Mesenchymal stem cell (in vitro differentiated cells and primary cell): ENCODE results near the gene LRRIQ1.

Experiments used
- DNase-seq: peaks from one replicate; pipeline ENCODE4 v3.0.0-alpha.2; 2013
- H2AFZ ChIP-seq: one replicate; pipeline ENCODE4 v1.6.1; 2013; ENCODE audit warnings: low read depth, mild to moderate bottlenecking, control low read depth, inconsistent platforms, low read length, moderate library complexity
- H2AK5ac ChIP-seq: 2 replicates; pipeline ENCODE4 v1.6.1; 2013; ENCODE audit warnings: low read length, moderate library complexity, mild to moderate bottlenecking, inconsistent platforms; ENCODE audit not compliant: severe bottlenecking
- H2BK120ac ChIP-seq: one replicate; pipeline ENCODE4 v1.6.1; 2013; ENCODE audit warnings: low read depth, mild to moderate bottlenecking, inconsistent platforms, low read length, moderate library complexity
- H2BK12ac ChIP-seq, 2 experiments: one replicate each; pipeline ENCODE4 v1.6.1; 2013; ENCODE audit warnings: inconsistent platforms in 2 of 2, low read length in 2 of 2, mild to moderate bottlenecking in 2 of 2, moderate library complexity in 2 of 2, control low read depth in 1 of 2
- H2BK15ac ChIP-seq: one replicate; pipeline ENCODE4 v1.6.1; 2013; ENCODE audit warnings: mild to moderate bottlenecking, low read depth, inconsistent platforms; ENCODE audit not compliant: poor library complexity, severe bottlenecking
- H2BK5ac ChIP-seq: 2 replicates; pipeline ENCODE4 v1.6.1; 2013; ENCODE audit warnings: low read depth, mild to moderate bottlenecking, low read length, control low read depth, inconsistent platforms; ENCODE audit not compliant: poor library complexity, severe bottlenecking
- H3K14ac ChIP-seq, 2 experiments: one replicate each; pipeline ENCODE4 v1.6.1; 2013; ENCODE audit warnings: inconsistent platforms in 2 of 2, low read length in 2 of 2, control low read depth in 1 of 2, mild to moderate bottlenecking in 1 of 2, moderate library complexity in 1 of 2
- H3K18ac ChIP-seq, 2 experiments: one replicate each; pipeline ENCODE4 v1.6.1; 2013; ENCODE audit warnings: inconsistent platforms in 2 of 2, low read length in 2 of 2, control low read depth in 1 of 2, low read depth in 1 of 2, mild to moderate bottlenecking in 1 of 2
- H3K23ac ChIP-seq, 2 experiments: one replicate each; pipeline ENCODE4 v1.6.1; 2013; ENCODE audit warnings: inconsistent platforms in 2 of 2, low read length in 2 of 2, mild to moderate bottlenecking in 2 of 2, moderate library complexity in 2 of 2, control low read depth in 1 of 2
- H3K27ac ChIP-seq: 2 replicates; pipeline ENCODE4 v1.5.1; 2013; ENCODE audit warnings: mild to moderate bottlenecking, moderate library complexity, low read length, control low read depth, inconsistent platforms; ENCODE audit not compliant: poor library complexity, severe bottlenecking
- H3K27me3 ChIP-seq, 2 experiments: 2 replicates each; pipeline versions ENCODE4 v1.6.1 to v1.7.0; 2013; ENCODE audit warnings: low read length in 2 of 2, mild to moderate bottlenecking in 2 of 2, moderate library complexity in 2 of 2, control low read depth in 1 of 2, inconsistent platforms in 1 of 2; ENCODE audit not compliant: control insufficient read depth in 1 of 2, insufficient read depth in 1 of 2
- H3K36me3 ChIP-seq, 2 experiments: 2 replicates each; pipeline versions ENCODE4 v1.6.1 to v1.7.0; 2013; ENCODE audit warnings: low read length in 2 of 2, control low read depth in 1 of 2, inconsistent platforms in 1 of 2, low read depth in 1 of 2, mild to moderate bottlenecking in 1 of 2; ENCODE audit not compliant: insufficient read depth in 2 of 2, control insufficient read depth in 1 of 2
- H3K4ac ChIP-seq, 2 experiments: one replicate each; pipeline ENCODE4 v1.6.1; 2013; ENCODE audit warnings: inconsistent platforms in 2 of 2, low read length in 2 of 2, mild to moderate bottlenecking in 2 of 2, moderate library complexity in 2 of 2, control low read depth in 1 of 2, low read depth in 1 of 2
- H3K4me1 ChIP-seq: 2 replicates; pipeline ENCODE4 v1.6.1; 2013; ENCODE audit warnings: low read depth, low read length, control low read depth; ENCODE audit not compliant: control insufficient read depth, insufficient read depth
- H3K4me2 ChIP-seq: 2 replicates; pipeline ENCODE4 v1.6.1; 2013; ENCODE audit warnings: low read length, mild to moderate bottlenecking, inconsistent platforms; ENCODE audit not compliant: poor library complexity, severe bottlenecking
- H3K4me3 ChIP-seq, 2 experiments: 2 replicates each; pipeline versions ENCODE4 v1.5.1 to v1.7.0; 2013; ENCODE audit warnings: low read length in 2 of 2, mild to moderate bottlenecking in 2 of 2, control low read depth in 1 of 2, low read depth in 1 of 2; ENCODE audit not compliant: insufficient read depth in 1 of 2
- H3K79me1 ChIP-seq: replicated peaks from 2 replicates; pipeline ENCODE4 v1.6.1; 2013; ENCODE audit warnings: mild to moderate bottlenecking, control low read depth, low read length, inconsistent platforms; ENCODE audit not compliant: poor library complexity, severe bottlenecking
- H3K9ac ChIP-seq: 2 replicates; pipeline ENCODE4 v1.7.0; 2013; ENCODE audit warnings: mild to moderate bottlenecking, low read length, moderate library complexity
- H3K9me3 ChIP-seq: 2 replicates; pipeline ENCODE4 v1.7.0; 2013; ENCODE audit warnings: mild to moderate bottlenecking, low read length; ENCODE audit not compliant: control insufficient read depth
- H4K8ac ChIP-seq: one replicate; pipeline ENCODE4 v1.6.1; 2013; ENCODE audit warnings: inconsistent platforms, mild to moderate bottlenecking, low read length, moderate library complexity
- H4K91ac ChIP-seq: one replicate; pipeline ENCODE4 v1.6.1; 2013; ENCODE audit warnings: mild to moderate bottlenecking, low read length, inconsistent platforms
- WGBS: methylation state at CpG from one replicate; pipeline ENCODE4 v1.1.7; 2013; ENCODE audit warnings: mixed read lengths; 5-methylcytosine and 5-hydroxymethylcytosine counted together

LRRIQ1 gene

DNA sequence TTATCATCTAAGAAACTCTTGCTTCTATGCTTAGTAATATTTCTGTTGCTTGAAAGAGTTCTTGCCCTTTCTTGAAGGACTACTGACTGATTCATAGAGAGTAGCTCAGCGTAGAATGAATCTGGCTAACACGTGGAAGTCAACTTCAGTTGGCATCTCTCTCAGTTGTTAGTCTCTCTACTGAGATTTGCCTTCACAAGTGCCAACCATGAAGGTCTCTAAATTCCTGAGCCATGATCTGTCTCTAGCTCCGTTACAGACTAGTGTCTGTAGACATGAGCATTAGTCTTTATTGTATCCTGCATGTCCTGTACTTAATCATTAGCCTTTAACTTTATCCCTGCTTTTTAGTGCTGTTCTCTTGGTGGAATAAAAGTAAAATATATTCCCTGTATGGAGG, 224.7 kb downstream of the LRRIQ1 start:
- 67% methylated on average over 2 of the region's 3 CpGs for whole genome bisulfite sequencing

DNA sequence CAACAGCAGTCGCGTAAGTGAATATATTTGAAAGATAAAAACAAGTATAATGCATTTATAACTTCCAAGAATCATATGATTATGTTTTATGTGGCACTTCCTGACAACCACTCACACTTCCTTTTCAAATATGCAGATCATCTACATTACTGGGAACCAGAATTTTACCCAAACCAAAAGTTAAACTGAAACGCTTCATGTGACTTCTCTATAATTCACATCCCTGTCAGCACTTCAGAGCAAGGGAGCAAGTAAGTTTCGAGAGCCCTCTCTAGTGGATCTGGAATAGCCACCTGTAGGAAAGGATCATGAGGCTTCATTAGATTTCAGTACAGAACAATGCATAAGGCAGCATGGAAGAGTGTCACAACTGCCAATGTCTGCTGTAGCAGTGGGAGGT, 230.2 kb downstream of the LRRIQ1 start:
- H3K27me3 ChIP-seq: peaks cover 0 to 6% of the 10 kb centered on the region in 2 experiments
- no peaks in the 10 kb centered on the region for H3K36me3 ChIP-seq
- DNase-seq: no peak
- no peak overlapping the region for H3K4me2 ChIP-seq
- H3K4me1 ChIP-seq: no peaks in the 10 kb centered on the region
- no peak overlapping the region for H3K18ac ChIP-seq
- no peak overlapping the region for H3K4ac ChIP-seq
- H2BK12ac ChIP-seq: no peak overlapping the region
- H4K8ac ChIP-seq: no peak overlapping the region
- no peak overlapping the region for H3K14ac ChIP-seq
- H2BK15ac ChIP-seq: no peak overlapping the region
- H2BK120ac ChIP-seq: no peak overlapping the region
- H3K9ac ChIP-seq: no peak overlapping the region
- H2AK5ac ChIP-seq: no peak overlapping the region
- WGBS: 83% methylated on average over 2 of the region's 4 CpGs
- no peak overlapping the region for H2AFZ ChIP-seq
- H3K9me3 ChIP-seq: no peaks in the 10 kb centered on the region
- H2BK5ac ChIP-seq: no peak overlapping the region
- H3K79me1 ChIP-seq: no peaks in the 10 kb centered on the region
- H3K27ac ChIP-seq: no peak overlapping the region
- no peak overlapping the region for H3K4me3 ChIP-seq
- H3K23ac ChIP-seq: no peak overlapping the region
- H4K91ac ChIP-seq: no peak overlapping the region

More for the DNA sequence above, 224.7 kb downstream of the LRRIQ1 start:
- H3K4ac ChIP-seq: no peak overlapping the region
- H2BK15ac ChIP-seq: no peak overlapping the region
- no peak overlapping the region for H3K27ac ChIP-seq
- no peaks in the 10 kb centered on the region for H3K79me1 ChIP-seq
- H2BK120ac ChIP-seq: no peak overlapping the region
- H3K14ac ChIP-seq: no peak overlapping the region
- no peak overlapping the region for H2AFZ ChIP-seq
- H3K9me3 ChIP-seq: no peaks in the 10 kb centered on the region
- no peak overlapping the region for H4K91ac ChIP-seq
- no peaks in the 10 kb centered on the region for H3K4me1 ChIP-seq
- H3K36me3 ChIP-seq: no peaks in the 10 kb centered on the region
- H2BK5ac ChIP-seq: no peak overlapping the region
- H2AK5ac ChIP-seq: no peak overlapping the region
- no peak overlapping the region for H2BK12ac ChIP-seq
- no peak overlapping the region for H4K8ac ChIP-seq
- DNase-seq: no peak
- H3K27me3 ChIP-seq: no peaks in the 10 kb centered on the region
- H3K4me2 ChIP-seq: no peak overlapping the region
- no peak overlapping the region for H3K23ac ChIP-seq
- H3K18ac ChIP-seq: no peak overlapping the region
- no peak overlapping the region for H3K9ac ChIP-seq
- H3K4me3 ChIP-seq: no peak overlapping the region

DNA sequence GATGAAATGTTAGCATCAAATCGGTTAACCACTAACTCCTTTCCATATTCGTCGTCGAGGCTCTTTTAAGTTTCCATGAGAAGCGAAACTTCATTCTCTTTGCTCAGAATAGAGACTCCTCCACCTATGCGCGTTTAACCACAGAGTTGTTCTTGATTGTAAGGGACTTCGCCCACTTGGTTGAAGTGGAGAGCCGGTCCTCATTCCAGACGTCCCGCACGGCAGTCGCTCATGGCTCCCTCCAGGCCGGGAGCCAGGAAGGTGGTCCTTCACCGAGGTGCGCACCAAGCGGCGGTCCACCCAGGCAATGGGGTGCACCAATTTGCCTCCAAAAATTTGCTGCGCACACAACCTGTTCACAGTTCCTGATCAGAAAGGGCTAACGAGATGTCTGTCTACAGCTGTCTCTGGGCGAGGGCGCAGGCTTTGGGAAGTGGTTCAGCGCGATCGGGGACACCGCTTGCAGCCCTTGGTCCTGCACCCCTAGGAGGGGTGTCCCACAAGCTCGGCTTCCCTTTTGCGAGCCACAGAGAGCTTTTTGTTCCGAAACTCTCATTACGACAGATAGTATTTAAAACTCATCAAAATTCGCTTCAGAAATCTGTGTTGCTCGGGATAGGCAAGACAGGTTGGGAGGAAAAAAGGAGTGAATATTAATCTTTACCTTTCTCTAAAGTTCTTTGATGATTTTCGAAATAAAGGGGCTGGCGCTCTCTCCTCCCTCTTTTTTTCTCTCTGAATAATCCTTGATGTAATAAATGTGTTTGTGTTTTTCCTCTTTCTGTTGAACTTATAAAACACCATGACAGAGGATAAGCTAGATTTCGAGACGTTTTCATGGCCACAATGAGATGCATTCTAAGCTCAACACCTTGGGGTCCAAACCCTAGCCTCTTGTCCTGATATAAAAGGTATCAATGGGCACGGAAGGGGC, 237.5 kb downstream of the LRRIQ1 start:
- Histone ChIP-seq H3K9ac (no peak overlapping the region), H3K4me3 (peak overlapping the region in 1 of 2 experiments; percentile 74), H2AK5ac (no peak overlapping the region), H3K27ac (no peak overlapping the region), H3K4me2 (peak overlapping the region; percentile 53), H2BK15ac (no peak overlapping the region), H3K27me3 (peaks cover 52 to 73% of the 10 kb centered on the region in 2 experiments), H3K79me1 (no peaks in the 10 kb centered on the region), H2BK5ac (no peak overlapping the region), H3K23ac (no peak overlapping the region), H3K18ac (no peak overlapping the region), H4K8ac (no peak overlapping the region), H2BK120ac (no peak overlapping the region), H4K91ac (no peak overlapping the region), H3K36me3 (no peaks in the 10 kb centered on the region), H3K4ac (no peak overlapping the region), H2BK12ac (no peak overlapping the region), H2AFZ (no peak overlapping the region), H3K14ac (no peak overlapping the region), H3K4me1 (peaks cover 8% of the 10 kb centered on the region), H3K9me3 (no peaks in the 10 kb centered on the region)
- 5% methylated on average over 29 of the region's 37 CpGs for WGBS
- DNase-seq: peak; percentile 12

DNA sequence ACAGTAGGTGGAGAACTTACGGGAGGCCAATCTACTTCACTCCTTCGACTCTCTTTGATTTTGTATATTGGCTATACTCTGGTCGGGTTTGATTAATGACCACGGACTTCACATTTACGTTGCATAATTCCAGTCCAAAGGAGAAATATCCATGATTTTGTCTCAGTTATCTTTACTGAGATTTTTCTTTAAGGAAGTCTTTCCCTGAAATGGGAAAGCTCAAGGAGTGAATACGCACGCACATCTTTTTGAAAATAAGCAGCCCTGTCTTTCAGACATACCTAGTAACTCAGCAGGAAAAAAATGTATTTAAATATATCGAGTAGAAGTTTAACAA, 238.1 kb downstream of the LRRIQ1 start:
- Histone ChIP-seq H3K14ac (no peak overlapping the region), H3K4me3 (peak overlapping the region in 1 of 2 experiments; percentile 74), H3K27ac (no peak overlapping the region), H4K8ac (no peak overlapping the region), H3K36me3 (peaks cover 0 to 3% of the 10 kb centered on the region in 2 experiments), H3K18ac (no peak overlapping the region), H3K4ac (no peak overlapping the region), H2BK12ac (no peak overlapping the region), H2AFZ (no peak overlapping the region), H2BK15ac (no peak overlapping the region), H3K27me3 (peaks cover 58 to 79% of the 10 kb centered on the region in 2 experiments), H3K9me3 (no peaks in the 10 kb centered on the region), H3K79me1 (no peaks in the 10 kb centered on the region), H3K4me2 (no peak overlapping the region), H2BK5ac (no peak overlapping the region), H3K23ac (no peak overlapping the region), H2BK120ac (no peak overlapping the region), H4K91ac (no peak overlapping the region), H3K9ac (no peak overlapping the region), H3K4me1 (peaks cover 12% of the 10 kb centered on the region), H2AK5ac (no peak overlapping the region)
- DNase-seq: peak; percentile 1
- WGBS: no CpG with 5 or more reads among the region's 8 CpGs
